ENCODE results near the gene GDPD5.

Gene GDPD5

DNA sequence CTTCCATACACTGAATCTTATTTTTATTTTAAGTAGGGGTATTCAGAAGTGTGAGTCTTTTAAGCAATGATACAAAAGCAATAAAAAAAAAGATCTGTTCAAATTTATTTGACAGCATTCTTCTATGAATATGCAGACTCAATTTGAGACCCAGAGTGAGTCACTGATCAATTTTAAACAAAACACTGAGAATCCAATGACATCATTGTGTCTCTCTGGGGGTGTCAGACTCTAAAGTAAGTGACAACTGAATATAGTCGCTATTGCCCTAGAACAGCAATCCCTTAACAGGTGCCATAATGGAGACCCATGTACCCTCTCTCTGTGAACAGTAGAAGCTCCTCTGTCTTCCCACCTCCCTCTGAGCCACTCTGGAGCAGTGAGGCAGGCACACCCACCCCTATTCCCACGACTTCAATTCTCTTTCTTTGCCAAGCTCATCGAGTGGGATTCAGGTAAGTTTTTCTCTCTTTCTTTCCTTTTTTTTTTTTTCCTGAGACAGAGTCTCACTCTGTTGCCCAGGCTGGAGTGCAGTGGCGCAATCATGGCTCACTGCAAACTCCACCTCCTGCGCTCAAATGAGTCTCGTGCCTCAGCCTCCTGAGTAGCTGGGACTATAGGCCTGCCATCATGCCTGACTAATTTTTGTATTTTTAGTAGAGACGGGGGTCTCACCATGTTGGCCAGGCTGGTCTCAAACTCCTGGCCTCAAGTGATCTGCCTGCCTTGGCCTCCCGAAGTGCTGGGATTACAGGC, 131.5 kb downstream of the GDPD5 start:
- DNase-seq (ENCODE audit: low read depth, low spot score): no peak
- no peak overlapping the region for H3K4me3 ChIP-seq (ENCODE audit: low read length)

DNA sequence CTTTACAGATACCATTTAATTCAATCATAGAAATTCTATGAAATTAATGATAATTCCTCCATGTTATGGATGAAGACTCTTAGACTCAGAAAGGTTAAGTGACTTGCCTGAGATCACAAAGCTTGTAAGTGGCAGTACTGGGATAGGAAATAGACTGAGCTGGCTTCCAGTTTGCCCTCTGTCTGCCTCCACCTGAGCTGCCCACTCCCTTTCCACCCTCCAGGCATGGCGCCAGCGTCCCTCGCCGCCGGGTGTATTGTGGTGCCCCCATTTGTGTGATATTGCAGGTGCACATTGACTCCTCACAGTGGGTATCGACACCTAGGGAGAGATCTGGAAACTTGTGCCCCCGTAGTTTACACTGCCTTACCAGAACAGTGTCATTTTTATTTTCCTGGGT, 135.8 kb downstream of the GDPD5 start:
- DNase-seq (ENCODE audit: low read depth, low spot score): no peak
- no peak overlapping the region for H3K4me3 ChIP-seq (ENCODE audit: low read length)

DNA sequence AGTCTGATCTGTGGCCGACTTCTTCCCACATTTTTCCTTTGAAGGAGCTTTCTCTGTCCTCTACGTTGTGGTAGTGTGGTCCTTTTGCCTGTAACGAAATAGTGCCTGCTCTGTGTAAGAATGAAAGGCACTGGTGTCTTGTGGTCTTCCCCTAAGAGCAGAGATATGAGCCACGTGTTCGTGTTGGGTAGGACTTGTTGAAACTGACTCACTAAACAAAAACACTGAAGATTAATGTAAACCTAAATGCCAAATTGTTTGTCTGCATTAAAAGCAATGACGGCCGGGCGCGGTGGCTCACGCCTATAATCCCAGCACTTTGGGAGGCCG, 136.5 kb downstream of the GDPD5 start:
- no peak overlapping the region for H3K4me3 ChIP-seq (ENCODE audit: low read length)
- no peak for DNase-seq (ENCODE audit: low read depth, low spot score)

DNA sequence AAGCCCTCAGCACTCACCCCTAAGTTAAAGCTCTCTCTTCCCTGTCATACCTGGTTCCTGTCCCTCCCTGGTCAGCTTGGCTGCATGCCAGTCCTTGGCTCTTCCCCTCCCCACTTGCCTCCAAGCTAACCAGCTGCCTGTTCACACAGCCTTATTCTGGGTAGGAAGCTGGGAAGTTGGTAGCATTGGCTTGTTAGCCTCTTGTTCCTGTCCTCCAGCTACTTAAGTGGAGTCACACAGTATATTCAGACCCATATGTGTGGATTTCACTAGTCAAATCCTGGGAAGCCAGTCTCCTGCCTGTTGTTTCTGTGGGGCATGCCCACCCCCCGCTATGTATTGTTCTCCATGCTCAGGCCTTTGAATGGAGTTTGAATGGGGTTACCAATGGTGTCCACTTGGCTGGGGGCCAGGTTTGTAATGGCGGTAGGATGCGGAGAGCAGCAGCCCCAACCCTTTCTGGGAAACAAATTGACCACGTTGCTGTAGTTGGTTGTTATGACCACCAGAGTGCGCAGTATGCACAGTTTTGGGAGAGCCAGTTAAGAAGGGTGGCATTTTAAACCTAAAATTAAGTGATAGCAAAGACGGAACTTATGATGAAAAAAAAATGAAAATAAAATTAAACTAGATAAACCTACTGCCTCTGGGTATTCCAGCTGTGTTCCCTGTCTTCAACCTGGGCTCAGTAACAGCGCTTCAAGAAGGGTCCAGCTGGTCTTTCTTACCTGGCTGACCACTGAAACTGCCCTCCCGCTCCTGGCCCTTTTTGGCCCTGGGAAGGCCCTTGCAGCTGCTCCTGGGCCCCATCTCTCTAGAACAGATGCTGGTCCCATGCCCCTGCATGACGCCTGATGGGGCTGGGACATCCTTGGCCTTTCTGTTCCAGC, 137.1 kb downstream of the GDPD5 start:
- peak; percentile 70 for DNase-seq (ENCODE audit: low read depth, low spot score)
- H3K4me3 ChIP-seq (ENCODE audit: low read length): no peak overlapping the region

DNA sequence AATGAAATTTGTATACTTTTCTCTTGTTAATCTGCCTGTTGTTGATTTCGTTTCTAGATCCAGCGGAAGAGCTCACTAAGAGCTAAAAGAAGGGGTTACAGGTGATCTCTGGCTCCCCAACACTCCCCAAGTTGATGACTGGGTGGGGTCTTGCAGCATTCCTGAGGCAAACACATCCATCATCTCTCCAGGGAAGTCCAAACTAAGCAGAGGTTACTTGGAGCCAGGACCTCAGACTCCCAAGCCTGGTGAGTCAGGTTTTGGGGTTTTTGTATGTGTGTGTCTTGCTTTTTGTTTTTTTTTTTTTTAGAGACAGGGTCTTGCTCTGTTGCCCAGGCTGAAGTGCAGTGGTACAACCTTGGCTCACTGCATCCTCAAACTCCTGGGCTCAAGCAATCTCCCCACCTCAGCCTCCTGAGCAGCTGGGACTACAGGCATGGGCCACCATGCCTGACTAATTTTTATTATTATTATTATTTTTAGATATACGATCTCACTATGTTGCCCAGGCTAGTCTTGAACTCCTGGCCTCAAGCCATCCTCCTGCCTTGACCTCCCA, 137.9 kb downstream of the GDPD5 start:
- H3K4me3 ChIP-seq (ENCODE audit: low read length): no peak overlapping the region
- no peak for DNase-seq (ENCODE audit: low read depth, low spot score)

DNA sequence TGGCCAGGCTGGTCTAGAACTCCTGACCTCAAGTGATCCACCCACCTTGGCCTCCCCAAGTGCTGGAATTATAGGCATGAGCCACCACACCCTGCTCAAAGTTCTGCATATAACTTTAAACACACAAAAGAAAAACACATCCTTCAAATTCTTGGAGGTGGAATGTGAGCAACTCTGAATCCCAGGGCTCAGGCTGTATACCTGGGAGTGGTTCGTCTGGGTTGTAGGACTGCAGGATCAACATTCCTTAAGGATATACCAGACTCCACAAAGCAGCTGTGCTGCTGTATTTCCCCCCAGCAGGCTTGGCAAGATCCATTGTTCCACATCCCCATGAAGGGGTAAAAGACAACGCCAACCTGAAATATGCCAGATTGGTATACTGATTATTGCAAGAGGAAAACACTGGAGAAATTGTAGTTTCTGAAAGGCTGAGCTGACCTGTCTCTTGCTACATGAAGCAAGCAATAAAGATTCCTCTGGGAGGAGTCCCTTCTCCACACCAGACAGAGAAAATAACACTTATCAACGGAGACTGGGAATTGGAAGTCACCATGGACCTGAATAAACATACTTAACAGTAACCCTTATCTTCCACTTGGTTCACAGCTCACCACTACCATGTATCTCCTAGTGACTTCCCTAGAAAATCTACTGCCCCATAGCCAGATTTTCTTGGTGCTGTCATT, 138.7 kb downstream of the GDPD5 start:
- H3K4me3 ChIP-seq (ENCODE audit: low read length): no peak overlapping the region
- DNase-seq (ENCODE audit: low read depth, low spot score): no peak

Measured in Jurkat, Clone E6-1 (cell line).